NCI-H2081 (cell line): ENCODE measurements around the gene TEX54.
"Not testable (repeated sequence)": the region's sequence is repeated elsewhere in the genome, so short reads cannot be mapped to it uniquely, and the experiment has no call there.

Source experiments
- DNase-seq, 2 experiments: peaks; one replicate each; lab custom pipeline; 2025; lab: John Stamatoyannopoulos, UW

TEX54 gene

DNA sequence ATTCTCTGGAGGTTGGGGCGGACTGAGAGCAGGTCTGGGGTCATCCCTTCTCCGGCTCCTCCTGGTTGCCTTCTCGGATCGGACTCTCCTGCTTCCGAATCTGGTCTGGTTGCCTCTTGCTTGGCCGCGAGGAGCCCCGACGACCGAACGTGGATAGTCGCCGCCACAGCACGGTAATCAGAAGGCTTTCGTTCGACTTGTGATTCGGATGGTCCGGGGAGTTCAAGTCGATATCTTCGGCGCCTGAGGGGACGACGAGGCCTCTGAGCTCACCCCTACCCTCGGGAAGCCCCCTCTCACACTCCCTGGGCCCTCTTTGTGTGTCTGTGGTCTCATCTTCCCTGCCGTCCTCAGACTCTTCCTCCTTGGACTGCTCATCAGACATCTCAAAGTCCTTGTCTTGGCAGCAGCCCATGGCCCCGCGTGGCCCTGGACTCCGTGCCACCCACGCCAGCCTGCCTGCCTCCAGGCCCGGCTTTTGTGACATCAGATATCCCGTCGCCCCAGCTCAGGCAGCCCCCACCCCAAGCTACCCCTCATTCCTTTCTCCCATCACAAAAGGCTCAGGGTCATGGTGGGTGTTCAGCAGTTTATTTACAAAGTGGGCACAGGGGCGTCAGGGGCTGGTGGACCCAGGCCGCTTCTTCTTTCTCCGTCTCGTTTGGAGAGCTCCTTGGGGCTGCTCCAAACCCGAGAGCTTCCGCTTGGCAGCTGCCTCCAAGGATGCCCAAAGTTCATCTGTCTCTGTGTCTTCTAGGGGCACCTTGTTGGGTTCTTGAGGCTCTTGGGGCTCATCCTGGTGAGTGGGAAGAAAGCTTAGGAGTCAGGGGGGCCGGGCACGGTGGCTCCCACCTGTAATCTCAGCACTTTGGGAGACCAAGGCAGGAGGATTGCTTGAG lies at the start of gene TEX54:
TEX54 (minus strand) TSS at position 506 of the 899 bp plus-strand sequence.
- peak in 1 of 2 experiments; percentile 36 for DNase-seq

DNA sequence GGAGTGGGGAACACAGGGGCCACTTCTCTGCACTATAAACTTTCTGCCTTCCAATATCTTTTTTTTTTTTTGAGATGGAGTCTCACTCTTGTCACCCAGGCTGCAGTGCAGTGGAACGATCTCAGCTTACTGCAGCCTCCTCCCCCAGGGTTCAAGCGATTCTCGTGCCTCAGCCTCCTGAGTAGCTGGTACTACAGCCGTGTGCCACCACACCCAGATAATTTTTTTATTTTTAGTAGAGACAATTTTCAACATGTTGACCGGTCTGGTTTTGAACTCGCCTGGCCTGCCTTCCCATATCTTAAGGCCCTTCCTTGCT lies 49.7 kb upstream of the TEX54 start:
- no peak for DNase-seq

DNA sequence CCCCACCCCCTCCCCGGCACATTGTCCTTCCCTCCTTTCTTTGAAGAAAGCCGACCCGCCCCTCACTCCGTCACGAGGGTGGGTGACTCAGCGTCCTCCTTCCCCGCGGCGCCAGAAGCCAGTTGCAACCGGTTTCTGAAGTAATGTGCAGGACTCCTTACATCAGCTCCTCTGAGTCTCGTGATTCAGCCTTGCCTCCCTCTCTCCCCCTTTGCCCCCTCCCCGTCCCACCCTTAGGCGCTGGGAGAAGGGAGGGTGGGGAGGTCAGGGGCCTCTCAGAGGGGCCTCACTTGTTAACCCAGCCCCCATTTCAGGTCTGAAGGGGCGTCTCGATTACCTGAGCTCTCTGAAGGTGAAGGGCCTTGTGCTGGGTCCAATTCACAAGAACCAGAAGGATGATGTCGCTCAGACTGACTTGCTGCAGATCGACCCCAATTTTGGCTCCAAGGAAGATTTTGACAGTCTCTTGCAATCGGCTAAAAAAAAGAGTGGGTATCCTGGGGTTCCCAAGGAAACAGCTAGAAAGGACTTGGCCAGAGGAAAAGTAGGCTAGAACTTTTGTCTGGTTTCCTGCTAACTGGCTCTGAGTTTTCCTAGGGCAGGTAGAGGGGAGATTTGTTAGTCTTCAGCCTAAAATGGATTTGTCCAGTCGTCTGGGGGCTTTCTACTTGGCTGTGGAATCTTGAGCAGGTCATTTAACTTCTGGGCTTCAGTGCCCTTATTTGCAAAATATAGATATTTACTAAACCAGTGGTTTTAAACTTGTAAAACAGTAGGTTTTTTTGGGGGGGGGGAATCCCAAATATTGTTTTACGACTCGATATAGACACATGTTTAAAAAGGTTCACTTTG lies 49.2 kb upstream of the TEX54 start:
- DNase-seq: peak; percentile 78 to 83

DNA sequence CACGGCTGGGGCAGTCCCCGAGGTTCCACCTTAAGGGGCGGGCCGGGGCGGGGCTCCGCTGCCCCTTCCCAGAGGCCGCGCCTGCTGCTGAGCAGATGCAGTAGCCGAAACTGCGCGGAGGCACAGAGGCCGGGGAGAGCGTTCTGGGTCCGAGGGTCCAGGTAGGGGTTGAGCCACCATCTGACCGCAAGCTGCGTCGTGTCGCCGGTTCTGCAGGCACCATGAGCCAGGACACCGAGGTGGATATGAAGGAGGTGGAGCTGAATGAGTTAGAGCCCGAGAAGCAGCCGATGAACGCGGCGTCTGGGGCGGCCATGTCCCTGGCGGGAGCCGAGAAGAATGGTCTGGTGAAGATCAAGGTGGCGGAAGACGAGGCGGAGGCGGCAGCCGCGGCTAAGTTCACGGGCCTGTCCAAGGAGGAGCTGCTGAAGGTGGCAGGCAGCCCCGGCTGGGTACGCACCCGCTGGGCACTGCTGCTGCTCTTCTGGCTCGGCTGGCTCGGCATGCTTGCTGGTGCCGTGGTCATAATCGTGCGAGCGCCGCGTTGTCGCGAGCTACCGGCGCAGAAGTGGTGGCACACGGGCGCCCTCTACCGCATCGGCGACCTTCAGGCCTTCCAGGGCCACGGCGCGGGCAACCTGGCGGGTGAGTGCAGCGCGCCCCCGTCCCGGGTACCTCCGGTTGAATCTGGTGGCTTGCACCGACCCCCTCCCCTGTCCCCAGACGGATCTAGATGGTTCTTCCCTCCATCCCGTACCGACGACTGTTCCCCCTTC lies 48.4 kb upstream of the TEX54 start, which contains the start of gene SLC3A2:
SLC3A2 (plus strand) TSS at position 94 of the 776 bp plus-strand sequence; CDS start at position 222, 128 bp downstream.
- DNase-seq: peak; percentile 76 to 85

DNA sequence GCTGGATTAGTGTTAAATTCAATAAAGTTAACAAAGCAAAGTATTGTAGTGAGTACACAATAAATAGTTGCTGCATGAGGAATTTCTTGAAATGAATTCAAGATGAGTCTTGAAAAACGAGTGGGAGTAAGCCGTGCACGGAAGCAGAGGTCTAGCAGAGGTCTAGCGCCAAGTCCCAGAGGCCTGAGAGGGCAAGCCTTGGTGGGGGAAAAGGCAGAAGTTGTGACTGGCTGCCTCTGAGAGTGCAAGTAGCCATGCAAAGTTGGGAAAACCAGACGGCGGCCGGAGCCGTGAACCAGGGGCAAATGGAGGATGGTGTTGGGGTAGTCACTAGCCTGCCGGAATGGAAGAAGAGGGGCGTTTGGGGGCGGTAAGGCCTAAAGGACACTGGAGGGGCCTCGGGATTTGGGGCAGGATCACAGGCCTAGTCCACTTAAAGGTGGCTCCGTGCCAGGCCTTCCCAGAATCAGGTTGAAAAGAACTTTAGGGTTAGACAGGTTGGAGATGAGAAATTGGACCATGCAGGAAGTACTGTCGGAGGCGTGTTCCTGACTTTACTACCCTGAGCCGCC lies 47.7 kb upstream of the TEX54 start:
- DNase-seq: no peak

DNA sequence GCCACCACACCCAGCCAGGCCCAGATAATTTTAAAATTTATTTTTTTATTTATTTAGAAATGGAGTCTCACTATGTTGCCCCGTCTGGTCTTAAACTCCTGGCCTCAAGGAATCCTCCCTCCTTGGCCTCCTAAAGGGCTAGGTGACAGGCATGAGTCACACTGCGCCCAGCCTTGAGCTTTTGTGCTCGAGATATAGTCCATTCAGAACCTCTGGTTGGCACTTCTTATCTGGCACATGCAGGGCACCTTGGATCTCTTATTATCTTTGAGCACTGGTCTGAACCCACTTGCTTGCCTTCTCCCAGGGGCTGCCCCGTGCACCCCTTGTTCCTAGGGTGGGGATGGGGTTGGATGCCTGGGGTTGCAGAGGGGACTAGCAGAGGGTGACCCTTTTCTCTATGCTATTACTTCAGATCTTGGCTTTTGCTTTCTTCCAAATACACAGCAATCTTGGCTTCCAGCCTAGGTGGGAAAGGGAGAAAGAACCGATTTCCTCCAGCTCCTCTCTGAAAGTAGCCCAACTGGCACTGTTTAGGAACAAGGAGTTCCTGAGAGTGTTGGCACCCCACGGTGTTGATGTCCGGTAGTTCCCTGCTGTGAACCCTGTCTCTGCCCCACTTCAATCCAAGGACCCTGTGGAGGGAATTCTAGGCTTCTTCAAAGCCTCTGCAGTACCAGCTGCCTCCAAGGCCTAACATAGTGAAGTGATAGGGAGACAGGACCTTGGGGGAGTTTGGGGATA lies 46.8 kb upstream of the TEX54 start:
- no peak for DNase-seq

DNA sequence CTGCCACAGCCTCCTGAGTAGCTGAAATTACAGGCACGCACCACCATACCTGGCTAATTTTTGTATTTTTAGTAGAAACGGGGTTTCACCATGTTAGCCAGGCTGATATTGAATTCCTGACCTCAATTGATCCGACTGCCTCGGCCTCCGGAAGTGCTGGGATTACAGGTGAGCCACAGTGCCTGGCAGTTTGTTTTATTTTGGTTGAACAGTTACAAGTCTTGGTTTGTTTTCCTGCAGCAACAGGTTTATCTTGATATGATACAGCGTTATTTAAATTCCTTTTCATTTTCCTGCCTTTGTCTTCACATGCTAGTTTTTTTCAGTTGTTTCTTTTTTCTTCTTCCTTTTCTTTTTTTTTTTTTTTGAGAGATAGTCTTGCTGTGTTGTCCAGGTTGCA lies 44.1 kb upstream of the TEX54 start:
- no peak for DNase-seq

DNA sequence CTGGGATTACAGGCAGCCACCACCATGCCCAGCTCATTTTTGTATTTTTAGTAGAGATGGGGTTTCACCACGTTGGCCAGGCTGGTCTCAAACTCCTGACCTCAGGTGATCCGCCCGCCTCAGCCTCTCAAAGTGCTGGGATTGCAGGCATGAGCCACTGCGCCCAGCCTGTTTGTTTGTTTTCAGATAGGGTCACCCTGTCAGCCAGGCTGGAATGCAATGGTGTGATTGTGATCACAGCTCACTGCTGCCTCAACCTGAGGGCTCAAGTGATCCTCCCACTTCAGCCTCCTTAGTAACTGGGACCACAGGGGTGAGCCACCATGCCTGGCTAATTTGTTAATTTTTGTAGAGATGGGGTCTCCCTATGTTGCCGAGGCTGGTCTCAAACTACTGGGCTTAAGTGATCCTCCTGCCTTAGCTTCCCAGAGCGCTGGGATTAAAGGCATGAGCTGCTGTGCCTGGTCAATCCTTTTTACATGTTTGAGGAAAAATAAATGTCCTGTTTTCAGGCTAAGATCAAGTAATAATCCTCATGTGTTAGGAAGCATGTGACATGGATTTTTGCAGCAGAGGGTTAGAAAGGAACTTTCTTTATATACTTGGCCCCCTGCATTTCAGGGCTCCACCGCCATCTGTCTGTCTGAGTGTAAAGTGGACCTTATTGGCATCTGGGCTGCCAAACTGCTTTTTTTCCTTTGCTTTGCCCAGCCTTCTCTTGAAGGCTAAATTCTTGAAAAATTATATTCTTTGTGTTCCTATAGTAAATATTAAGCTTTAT lies 43.2 kb upstream of the TEX54 start:
- DNase-seq: no peak

DNA sequence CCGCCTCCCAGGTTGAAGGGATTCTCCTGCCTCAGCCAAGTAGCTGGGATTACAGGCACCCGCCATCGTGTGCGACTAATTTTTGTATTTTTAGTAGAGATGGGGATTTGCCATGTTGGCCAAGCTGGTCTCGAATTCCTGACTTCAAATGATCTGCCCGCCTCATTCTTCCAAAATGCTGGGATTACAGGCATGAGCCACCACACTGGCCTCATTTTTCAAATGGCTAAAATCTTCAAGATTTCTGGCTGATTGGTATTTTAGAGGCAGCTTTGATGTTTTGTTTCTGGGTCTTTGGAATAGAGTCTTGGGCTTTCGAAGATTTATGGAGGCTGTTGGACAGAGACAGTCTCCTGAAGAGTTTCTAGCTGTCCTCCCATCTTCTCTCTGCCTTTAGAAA lies 42.2 kb upstream of the TEX54 start:
- DNase-seq: no peak

DNA sequence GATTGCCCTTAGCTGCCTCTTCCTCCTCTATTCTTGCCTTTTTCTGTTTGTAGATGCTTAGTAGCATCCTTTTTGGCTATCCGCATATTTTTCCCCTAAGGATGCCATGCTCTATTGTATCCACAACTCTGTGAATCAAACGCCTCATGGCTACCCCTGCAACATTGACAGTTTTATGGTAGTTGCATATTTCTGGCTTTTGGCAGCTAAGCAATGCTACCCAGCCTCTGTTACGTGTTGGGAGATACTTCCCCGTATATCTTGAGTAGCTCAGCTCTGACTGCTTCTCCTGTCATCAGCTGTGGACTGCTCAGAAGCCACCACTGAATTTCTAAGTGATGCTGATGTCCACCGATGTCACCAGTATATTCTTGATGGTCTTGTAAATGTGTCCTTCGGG lies 33.0 kb upstream of the TEX54 start:
- no peak for DNase-seq

DNA sequence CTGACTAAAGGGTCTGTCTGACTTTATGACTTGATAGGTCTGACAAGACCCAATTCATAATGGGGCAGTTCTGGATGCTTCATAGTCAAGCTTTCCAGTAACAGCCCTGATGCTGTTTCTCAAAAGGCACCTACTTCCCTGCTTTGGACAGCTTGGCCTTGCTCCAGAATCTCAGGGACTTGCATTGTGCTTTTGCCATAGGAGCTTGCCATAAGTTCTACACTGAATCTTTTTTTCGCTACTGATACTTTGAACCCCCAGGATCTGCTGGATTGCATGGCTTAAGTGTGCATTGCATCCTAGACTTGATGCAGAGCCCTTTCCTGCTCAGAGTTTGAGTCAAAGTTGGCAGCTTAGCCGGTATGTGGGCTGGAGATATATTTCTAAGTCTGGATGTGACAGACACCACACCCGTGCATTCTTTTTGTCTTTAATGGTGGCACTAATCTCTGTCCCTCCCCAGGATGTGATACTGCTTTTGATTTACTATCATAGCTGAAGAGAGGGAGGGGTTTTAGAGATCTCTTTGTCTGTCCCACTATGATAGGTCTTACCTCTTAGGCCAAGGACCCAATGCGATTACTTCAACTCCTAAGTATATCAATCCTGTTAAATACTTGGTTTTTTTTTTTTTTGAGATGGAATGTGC lies 31.2 kb upstream of the TEX54 start:
- no peak for DNase-seq

DNA sequence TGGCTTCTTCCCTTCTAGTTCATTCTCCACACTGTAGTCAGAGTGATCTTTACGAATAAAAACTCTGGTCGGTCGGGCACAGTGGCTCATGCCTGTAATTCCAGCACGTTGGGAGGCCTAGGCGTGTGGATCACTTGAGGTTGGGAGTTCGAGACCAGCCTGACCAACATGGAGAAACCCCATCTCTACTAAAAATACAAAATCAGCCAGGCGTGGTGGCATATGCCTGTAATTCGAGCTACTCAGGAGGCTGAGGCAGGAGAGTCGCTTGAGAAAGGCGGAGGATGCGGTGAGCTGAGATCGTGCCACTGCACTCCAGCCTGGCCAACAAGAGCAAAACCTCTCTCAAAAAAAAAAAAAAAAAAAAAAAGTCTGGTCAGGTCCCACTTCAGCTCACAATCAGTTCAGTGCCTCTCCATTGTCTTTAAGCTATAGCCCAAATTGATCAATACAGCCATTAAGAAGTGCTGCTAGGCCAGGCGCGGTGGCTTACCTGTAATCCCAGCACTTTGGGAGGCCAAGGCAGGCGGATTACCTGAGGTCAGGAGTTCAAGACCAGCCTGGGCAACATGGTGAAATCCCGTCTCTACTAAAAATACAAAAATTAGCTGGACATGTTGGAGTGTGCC lies 29.0 kb upstream of the TEX54 start:
- not testable (repeated sequence) for DNase-seq

DNA sequence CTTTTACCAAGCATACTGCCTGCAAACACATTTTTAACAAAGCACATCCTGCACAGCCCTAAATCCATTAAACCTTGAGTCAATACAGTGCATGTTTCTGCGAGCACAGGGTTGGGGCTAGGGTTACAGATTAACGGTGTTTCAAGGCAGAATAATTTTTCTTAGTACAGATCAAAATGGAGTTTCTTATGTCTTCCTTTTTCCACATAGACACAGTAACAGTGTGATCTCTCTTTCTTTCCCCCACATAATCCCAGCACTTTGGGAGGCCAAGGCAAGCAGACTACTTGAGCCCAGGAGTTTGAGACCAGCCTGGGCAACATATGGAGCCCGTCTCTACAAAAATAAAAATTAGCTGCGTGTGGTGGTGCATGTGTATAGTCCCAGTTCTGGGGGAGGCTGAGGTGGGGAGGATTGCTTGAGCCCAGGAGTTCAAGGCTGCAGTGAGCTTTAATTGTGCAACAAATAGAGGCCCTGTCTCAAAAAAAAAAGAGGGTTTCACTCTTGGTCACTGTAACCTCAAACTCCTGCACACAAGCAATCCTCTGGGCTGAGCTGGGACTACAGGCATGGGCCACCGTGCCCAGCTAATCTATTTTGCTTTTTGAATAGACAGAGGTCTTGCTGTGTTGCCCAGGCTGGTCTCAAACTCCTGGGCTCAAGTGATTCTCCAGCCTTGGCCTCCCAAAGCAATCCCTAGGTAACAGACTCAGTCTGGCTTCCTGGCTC lies 28.4 kb upstream of the TEX54 start:
- peak in 1 of 2 experiments; percentile 29 for DNase-seq

DNA sequence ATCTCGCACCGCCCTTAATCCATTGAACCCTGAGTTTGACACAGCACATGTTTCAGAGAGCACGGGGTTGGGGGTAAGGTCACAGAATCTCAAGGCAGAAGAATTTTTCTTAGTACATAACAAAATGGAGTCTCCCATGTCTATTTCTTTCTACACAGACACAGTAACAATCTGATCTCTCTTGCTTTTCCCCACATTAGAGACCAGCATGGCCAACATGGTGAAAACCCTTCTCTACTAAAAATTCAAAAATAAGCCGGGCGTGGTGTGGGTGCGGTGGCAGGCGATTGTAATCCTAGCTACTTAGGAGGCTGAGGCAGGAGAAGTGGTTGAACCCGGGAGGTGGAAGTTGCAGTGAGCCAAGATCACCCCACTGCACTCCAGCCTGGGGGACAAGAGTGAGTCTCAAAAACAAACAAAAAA lies 26.7 kb upstream of the TEX54 start:
- not testable (repeated sequence) for DNase-seq

DNA sequence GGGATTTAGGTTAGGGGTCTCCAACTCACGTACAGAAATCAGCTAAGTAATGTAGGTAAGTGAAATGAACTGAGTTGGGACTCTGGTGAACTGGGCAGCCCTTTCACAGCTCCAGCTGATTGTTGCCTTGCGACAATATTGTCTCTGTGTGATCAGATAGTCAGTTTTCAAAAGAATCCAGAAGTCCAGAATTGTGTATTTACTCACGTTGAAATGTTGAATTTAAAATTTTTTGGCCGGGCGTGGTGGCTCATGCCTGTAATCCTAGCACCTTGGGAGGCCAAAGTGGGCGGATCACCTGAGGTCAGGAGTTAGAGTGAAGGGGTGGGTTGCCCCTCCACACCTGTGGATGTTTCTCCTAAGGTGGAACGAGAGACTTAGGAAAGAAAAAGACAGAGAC lies 25.6 kb upstream of the TEX54 start:
- no peak for DNase-seq

DNA sequence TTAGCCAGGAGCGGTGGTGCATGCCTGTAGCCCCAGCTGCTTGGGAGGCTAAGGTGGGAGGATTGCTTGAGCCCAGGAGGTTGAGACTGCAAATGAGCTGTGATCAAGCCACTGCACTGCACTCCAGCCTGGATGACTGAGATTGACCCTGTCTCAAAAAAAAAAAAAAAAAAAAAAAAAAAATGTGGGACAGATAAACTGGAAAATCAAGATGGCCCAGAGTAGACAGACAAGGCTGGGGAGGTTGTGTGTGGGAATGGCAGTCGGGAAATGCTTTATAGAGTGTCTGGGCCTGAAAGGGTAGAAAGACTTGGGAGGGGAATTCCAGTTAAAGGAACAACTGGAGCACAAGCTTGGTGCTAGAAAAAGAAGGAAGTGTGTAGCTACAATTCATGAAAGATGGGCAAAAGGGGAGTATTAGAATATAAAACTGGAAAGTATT lies 24.9 kb upstream of the TEX54 start:
- no peak for DNase-seq

DNA sequence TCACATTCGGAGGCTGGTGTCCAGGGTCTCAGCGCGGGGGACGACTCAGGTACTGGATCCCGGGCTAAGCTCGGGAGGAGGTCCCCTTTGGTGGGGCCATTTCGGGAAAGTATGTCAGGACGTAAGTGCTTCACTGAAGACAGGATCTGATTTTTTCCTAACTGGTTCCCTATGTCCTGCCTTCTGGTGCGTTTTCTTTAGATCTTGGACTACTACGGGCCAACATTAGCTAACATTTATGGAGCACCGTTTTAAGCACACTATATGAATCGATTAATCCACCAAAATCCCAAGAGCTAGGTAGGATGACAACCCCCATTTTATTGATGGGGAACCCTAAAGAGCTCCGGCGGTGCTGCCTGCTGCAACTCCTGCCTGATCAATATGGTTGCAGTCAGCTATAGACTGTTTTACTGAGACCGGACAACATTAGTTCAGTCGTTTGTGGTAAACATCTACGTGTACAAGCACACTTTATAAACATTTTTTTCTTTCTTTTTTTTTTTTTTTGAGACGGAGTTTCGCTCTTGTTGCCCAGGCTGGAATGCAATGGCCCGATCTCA lies 23.8 kb upstream of the TEX54 start:
- DNase-seq: no peak
